ENCODE results near the gene PRIMA1. TPM values are rescaled to one million over a fixed set of nuclear protein-coding genes. Genes with fewer than 3 reads are reported as not detected.

PRIMA1 gene
- total RNA-seq, 2 experiments from 2014 or later: not detected

DNA sequence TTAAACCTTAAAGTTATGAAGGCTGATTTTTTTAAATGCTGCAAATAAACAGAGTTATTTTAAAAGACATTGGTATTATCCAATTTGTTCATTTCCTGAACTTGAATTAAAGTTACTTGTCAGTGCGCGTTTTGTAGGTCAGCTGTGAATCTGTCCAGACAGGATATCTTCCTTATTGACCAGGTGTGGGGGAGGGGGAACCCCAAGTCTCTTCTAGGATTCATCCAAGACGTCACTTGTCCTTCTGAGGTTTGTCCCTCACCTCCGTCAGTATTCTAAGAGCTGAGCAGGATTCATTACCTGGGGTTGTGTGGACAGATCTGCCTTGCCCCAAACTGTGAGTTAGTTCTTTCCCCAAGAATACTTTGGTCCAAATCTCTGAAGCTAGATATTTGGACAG, 8.8 kb upstream of the PRIMA1 start:
- H3K4me1 Mint-ChIP-seq (ENCODE audit: low read depth): no peaks in the 10 kb centered on the region
- ChIA-PET CTCF (no interaction called here), POLR2A (no interaction called here)
- intact Hi-C loops (cut with micrococcal nuclease): no loop called here
- DNase-seq (no peak), ATAC-seq (no peak)
- H3K27me3 Mint-ChIP-seq: peaks cover 5% of the 10 kb centered on the region
- TF ChIP-seq, protein P1, sequence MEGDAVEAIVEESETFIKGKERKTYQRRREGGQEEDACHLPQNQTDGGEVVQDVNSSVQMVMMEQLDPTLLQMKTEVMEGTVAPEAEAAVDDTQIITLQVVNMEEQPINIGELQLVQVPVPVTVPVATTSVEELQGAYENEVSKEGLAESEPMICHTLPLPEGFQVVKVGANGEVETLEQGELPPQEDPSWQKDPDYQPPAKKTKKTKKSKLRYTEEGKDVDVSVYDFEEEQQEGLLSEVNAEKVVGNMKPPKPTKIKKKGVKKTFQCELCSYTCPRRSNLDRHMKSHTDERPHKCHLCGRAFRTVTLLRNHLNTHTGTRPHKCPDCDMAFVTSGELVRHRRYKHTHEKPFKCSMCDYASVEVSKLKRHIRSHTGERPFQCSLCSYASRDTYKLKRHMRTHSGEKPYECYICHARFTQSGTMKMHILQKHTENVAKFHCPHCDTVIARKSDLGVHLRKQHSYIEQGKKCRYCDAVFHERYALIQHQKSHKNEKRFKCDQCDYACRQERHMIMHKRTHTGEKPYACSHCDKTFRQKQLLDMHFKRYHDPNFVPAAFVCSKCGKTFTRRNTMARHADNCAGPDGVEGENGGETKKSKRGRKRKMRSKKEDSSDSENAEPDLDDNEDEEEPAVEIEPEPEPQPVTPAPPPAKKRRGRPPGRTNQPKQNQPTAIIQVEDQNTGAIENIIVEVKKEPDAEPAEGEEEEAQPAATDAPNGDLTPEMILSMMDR (IDR thresholded peaks at IDR 0.05): no peak
- no peaks in the 10 kb centered on the region for H3K36me3 Mint-ChIP-seq (ENCODE audit: low read depth)
- no peaks in the 10 kb centered on the region for H3K9me3 Mint-ChIP-seq
- no peak overlapping the region for H3K4me3 Mint-ChIP-seq
- H3K27ac Mint-ChIP-seq: no peak overlapping the region

DNA sequence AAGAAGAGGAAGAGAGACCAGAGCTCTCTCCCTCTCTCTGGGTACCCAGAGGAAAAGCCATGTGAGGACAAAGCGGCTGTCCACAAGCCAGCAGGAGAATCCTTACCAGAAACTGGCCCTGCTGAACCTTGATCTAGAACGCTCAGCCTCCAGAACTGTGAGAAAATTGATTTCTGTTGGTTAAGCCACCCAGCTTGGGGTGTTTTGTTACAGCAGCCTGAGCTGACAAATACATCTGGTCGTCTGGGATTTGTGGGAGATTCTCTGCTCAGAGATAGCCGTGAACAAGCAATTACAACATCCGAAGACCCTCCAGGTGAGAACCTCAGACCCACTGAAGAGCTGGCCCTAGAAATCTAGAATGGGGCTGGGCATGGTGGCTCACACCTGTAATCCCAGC, 6.5 kb upstream of the PRIMA1 start:
- ATAC-seq (no peak), DNase-seq (no peak)
- CTCF ChIA-PET: no interaction called here
- TF ChIP-seq, protein P1 (IDR thresholded peaks at IDR 0.05): no peak
- Mint-ChIP-seq H3K4me3 (no peak overlapping the region), H3K27me3 (peaks cover 20% of the 10 kb centered on the region), H3K27ac (no peak overlapping the region), H3K9me3 (no peaks in the 10 kb centered on the region), H3K36me3 (ENCODE audit: low read depth) (no peaks in the 10 kb centered on the region), H3K4me1 (ENCODE audit: low read depth) (no peaks in the 10 kb centered on the region)
- POLR2A ChIA-PET: interaction anchor here (1.0 kb wide), 1 partner anchor 32 kb away, joined by 3 read pairs; no protein-coding TSS in a partner anchor
- intact Hi-C loops (cut with micrococcal nuclease): no loop called here

DNA sequence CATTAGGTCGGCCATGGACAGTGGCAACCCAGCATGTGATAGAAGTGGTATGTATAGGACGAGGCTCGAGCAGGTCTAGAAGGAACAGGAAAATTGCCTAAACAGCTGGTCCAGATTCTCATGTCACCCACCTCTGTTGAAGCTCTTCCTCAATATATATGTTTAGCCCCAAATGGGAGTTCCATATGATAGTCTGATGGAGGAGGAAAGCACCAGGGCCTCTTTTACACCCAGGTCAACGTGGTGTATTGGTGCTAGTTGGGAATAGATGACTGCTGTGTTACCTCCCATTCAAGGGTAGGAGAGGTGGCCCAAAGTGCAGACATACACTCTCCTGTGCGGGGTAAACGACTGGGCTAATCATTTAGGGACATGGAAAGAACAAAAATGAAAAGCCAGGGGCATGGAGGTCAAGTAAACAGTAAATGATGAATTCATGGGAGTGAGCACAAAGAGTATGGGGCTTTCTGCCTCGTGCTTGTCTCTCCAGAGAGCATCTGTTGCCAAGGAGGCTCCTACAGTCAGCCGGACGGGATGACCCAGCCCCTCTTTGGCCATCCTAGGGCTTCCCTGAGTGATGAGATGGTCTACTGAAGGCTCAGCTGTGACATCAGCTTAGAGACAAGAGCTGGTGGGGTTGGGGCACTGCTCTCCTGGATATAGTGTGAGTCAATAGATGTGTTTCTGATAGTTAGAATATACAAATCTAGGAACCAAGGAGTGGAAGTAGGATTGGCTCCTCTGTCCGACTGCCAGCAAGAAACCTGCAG, 5.5 kb upstream of the PRIMA1 start:
- TF ChIP-seq, protein P1 (IDR thresholded peaks at IDR 0.05): no peak
- no peaks in the 10 kb centered on the region for H3K36me3 Mint-ChIP-seq (ENCODE audit: low read depth)
- ChIA-PET CTCF (no interaction called here), POLR2A (interaction anchor here (1.0 kb wide), 1 partner anchor 31 kb away, joined by 3 read pairs; no protein-coding TSS in a partner anchor)
- no peak for ATAC-seq
- H3K27ac Mint-ChIP-seq: no peak overlapping the region
- H3K9me3 Mint-ChIP-seq: no peaks in the 10 kb centered on the region
- DNase-seq: no peak
- H3K27me3 Mint-ChIP-seq: peaks cover 23% of the 10 kb centered on the region
- H3K4me1 Mint-ChIP-seq (ENCODE audit: low read depth): no peaks in the 10 kb centered on the region
- intact Hi-C loops (cut with micrococcal nuclease): no loop called here
- H3K4me3 Mint-ChIP-seq: no peak overlapping the region

DNA sequence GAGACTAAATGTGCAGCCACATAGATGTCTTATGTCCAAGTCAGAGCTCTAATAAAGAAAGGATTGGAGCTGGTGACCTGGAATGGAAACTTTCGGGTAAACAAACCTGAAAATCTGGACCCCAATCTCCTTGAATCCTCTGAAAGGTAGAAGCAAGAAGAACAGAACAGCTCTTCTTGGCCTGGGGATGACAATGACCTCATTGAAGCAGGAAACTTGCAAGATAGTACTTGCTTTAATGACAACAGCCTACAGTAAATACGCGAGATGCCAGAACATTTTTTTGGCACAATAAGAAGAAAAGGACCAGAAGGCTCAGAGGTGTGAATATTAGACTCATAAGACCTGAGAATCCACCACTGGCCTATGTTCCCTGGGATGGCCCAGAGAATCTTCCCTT, 4.1 kb upstream of the PRIMA1 start:
- DNase-seq (no peak), ATAC-seq (no peak)
- no peak overlapping the region for H3K27ac Mint-ChIP-seq
- no peak overlapping the region for H3K4me3 Mint-ChIP-seq
- ChIA-PET POLR2A (no interaction called here), CTCF (no interaction called here)
- H3K4me1 Mint-ChIP-seq (ENCODE audit: low read depth): no peaks in the 10 kb centered on the region
- TF ChIP-seq, protein P1 (IDR thresholded peaks at IDR 0.05): no peak
- H3K27me3 Mint-ChIP-seq: peaks cover 32% of the 10 kb centered on the region
- H3K9me3 Mint-ChIP-seq: no peaks in the 10 kb centered on the region
- H3K36me3 Mint-ChIP-seq (ENCODE audit: low read depth): no peaks in the 10 kb centered on the region
- intact Hi-C loops (cut with micrococcal nuclease): no loop called here

DNA sequence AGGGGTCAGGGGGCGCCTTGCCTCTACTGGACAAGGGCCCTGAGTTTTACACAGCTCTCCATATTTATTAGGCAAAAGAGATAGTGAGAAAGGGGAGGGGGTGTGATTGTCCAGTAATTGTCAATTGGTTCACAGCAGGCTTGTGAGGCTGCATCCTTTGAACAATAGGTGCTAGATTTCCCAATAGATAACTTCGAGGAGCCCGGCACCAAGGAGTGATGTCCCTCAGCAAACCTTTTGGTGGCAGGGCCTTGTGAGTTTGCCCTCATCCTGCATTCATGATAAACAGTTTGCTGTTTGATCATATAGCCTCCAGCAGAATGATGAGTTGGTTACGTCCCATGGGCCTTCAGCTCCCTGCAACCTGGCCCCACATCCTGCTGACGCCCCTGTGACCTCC, 2.7 kb upstream of the PRIMA1 start:
- no peaks in the 10 kb centered on the region for H3K9me3 Mint-ChIP-seq
- H3K36me3 Mint-ChIP-seq (ENCODE audit: low read depth): no peaks in the 10 kb centered on the region
- H3K27me3 Mint-ChIP-seq: peaks cover 43% of the 10 kb centered on the region
- no peak for DNase-seq
- TF ChIP-seq, protein P1 (IDR thresholded peaks at IDR 0.05): no peak
- no peak overlapping the region for H3K27ac Mint-ChIP-seq
- ChIA-PET CTCF (no interaction called here), POLR2A (interaction anchor here (0.6 kb wide), 1 partner anchor 11 kb away, joined by 3 read pairs; no protein-coding TSS in a partner anchor)
- no peak for ATAC-seq
- H3K4me1 Mint-ChIP-seq (ENCODE audit: low read depth): no peaks in the 10 kb centered on the region
- H3K4me3 Mint-ChIP-seq: no peak overlapping the region
- intact Hi-C loops (cut with micrococcal nuclease): no loop called here

Measured in activated CD8-positive, alpha-beta T cell treated with anti-CD3 and anti-CD28 coated beads for 36 hours (primary cell).